NCI-H82 (cell line): ENCODE measurements around the gene ANKRD6.
"Not testable (repeated sequence)": the region's sequence is repeated elsewhere in the genome, so short reads cannot be mapped to it uniquely, and the experiment has no call there.

Source experiments
- DNase-seq: peaks from one replicate; lab custom pipeline; 2025; lab: John Stamatoyannopoulos, UW

Gene ANKRD6

GRCh38 chr6:89432875-89433251 is at the start of gene ANKRD6:
Gene ANKRD6, plus strand, starts transcription at chr6:89433152. Its CDS starts 133,825 bp downstream, at chr6:89566977.
- DNase-seq: peak; percentile 75

GRCh38 chr6:89385156-89385667 is 47.7 kb upstream of the ANKRD6 start:
- DNase-seq: peak; percentile 89

- no peak for DNase-seq
Measured at GRCh38 chr6:89385846-89386245, 47.1 kb upstream of the ANKRD6 start.

GRCh38 chr6:89386917-89387491 is 45.9 kb upstream of the ANKRD6 start:
- no peak for DNase-seq

GRCh38 chr6:89387516-89388201 is 45.3 kb upstream of the ANKRD6 start:
- no peak for DNase-seq

GRCh38 chr6:89388846-89389245 is 44.1 kb upstream of the ANKRD6 start:
- no peak for DNase-seq

GRCh38 chr6:89392823-89393222 is 40.1 kb upstream of the ANKRD6 start:
- DNase-seq: no peak

GRCh38 chr6:89393659-89394058 is 39.3 kb upstream of the ANKRD6 start:
- DNase-seq: no peak

- DNase-seq: not testable (repeated sequence)
Measured at GRCh38 chr6:89397884-89398283, 35.1 kb upstream of the ANKRD6 start.

GRCh38 chr6:89398762-89399525 is 34.0 kb upstream of the ANKRD6 start:
- DNase-seq: no peak

- DNase-seq: no peak
Measured at GRCh38 chr6:89400050-89400449, 32.9 kb upstream of the ANKRD6 start.

GRCh38 chr6:89400912-89401399 is 32.0 kb upstream of the ANKRD6 start:
- DNase-seq: no peak

- DNase-seq: no peak
Measured at GRCh38 chr6:89402776-89403175, 30.2 kb upstream of the ANKRD6 start.

GRCh38 chr6:89404512-89404911 is 28.4 kb upstream of the ANKRD6 start:
- peak; percentile 70 for DNase-seq

- DNase-seq: no peak
Measured at GRCh38 chr6:89406141-89406540, 26.8 kb upstream of the ANKRD6 start.

GRCh38 chr6:89409461-89410035 is 23.4 kb upstream of the ANKRD6 start:
- peak; percentile 54 for DNase-seq

GRCh38 chr6:89410231-89410761 is 22.7 kb upstream of the ANKRD6 start:
- peak; percentile 19 for DNase-seq

- no peak for DNase-seq
Measured at GRCh38 chr6:89410788-89411144, 22.2 kb upstream of the ANKRD6 start.

- DNase-seq: peak; percentile 65
Measured at GRCh38 chr6:89411145-89412070, 21.5 kb upstream of the ANKRD6 start.

GRCh38 chr6:89412071-89413005 is 20.6 kb upstream of the ANKRD6 start, which contains the start of gene RRAGD:
Gene RRAGD, minus strand, starts transcription at chr6:89412273. Its CDS starts 280 bp downstream, at chr6:89411993.
- peak; percentile 82 for DNase-seq
